ENCODE measurements around the gene RIMS1. TPM values are rescaled to one million over a fixed set of nuclear protein-coding genes. Genes with fewer than 3 reads are reported as not detected.
A peak's percentile ranks its signal among the peaks of the same experiment; 100 is the strongest.

RIMS1 gene
- total and polyA plus RNA-seq, 2 of the 13 experiments (the other 11 are each of a cell fraction or from before 2014, with no cell fraction given): not detected

- TF ChIP-seq SP5 (CRISPR knock-in tag; IDR thresholded peaks at IDR 0.05; ENCODE audit: borderline replicate concordance, low read depth): no peak
- TF ChIP-seq TRIM24 (CRISPR knock-in tag; IDR thresholded peaks at IDR 0.05): no peak
- peak; percentile 36 for TF ChIP-seq YY1 (IDR thresholded peaks at IDR 0.05; ENCODE audit: insufficient read depth, insufficient replicate concordance, low read depth, low read length)
- TF ChIP-seq SAFB2 (CRISPR knock-in tag; IDR thresholded peaks at IDR 0.05; ENCODE audit: borderline replicate concordance, low read depth): no peak
- TF ChIP-seq NFIC (IDR thresholded peaks at IDR 0.05; ENCODE audit: low read length): no peak
- no peak for TF ChIP-seq ARID4A (CRISPR knock-in tag; IDR thresholded peaks at IDR 0.05; ENCODE audit: borderline replicate concordance)
- no peak for TF ChIP-seq CREB1 (IDR thresholded peaks at IDR 0.05)
- TF ChIP-seq CREB1 (CRISPR knock-in tag; IDR thresholded peaks at IDR 0.05): 0 out of 2 replicates have a peak, but pooled peaks have one; percentile 31
- TF ChIP-seq ZNF550 (CRISPR knock-in tag; IDR thresholded peaks at IDR 0.05; ENCODE audit: borderline replicate concordance): no peak
- TF ChIP-seq NR2F2 (IDR thresholded peaks at IDR 0.05; ENCODE audit: borderline replicate concordance, low read depth): no peak
- TF ChIP-seq HIVEP1 (CRISPR knock-in tag; IDR thresholded peaks at IDR 0.05): no peak
- no peak for TF ChIP-seq ZNF34 (CRISPR knock-in tag; IDR thresholded peaks at IDR 0.05; ENCODE audit: borderline replicate concordance)
- TF ChIP-seq ZNF841 (CRISPR knock-in tag; IDR thresholded peaks at IDR 0.05; ENCODE audit: borderline replicate concordance): no peak
- no peak for TF ChIP-seq MAFK (conservative IDR thresholded peaks at IDR 0.05 in 1 of 2, IDR thresholded peaks at IDR 0.05 in 1 of 2; ENCODE audit: low read length in 2 of 2)
- TF ChIP-seq ZNF773 (CRISPR knock-in tag; IDR thresholded peaks at IDR 0.05; ENCODE audit: borderline replicate concordance): no peak
- TF ChIP-seq HNRNPLL (IDR thresholded peaks at IDR 0.05; ENCODE audit: low read depth, low read length, poor library complexity, severe bottlenecking): no peak
- no peak for TF ChIP-seq ZBTB42 (CRISPR knock-in tag; IDR thresholded peaks at IDR 0.05)
- no peak for TF ChIP-seq TMF1 (CRISPR knock-in tag; IDR thresholded peaks at IDR 0.05; ENCODE audit: low read depth)
- no peak; the same call in 1 of the 2 replicates for TF ChIP-seq ZNF12 (CRISPR knock-in tag; IDR thresholded peaks at IDR 0.05)
- TF ChIP-seq HNRNPUL1 (IDR thresholded peaks at IDR 0.05; ENCODE audit: low read depth, low read length): no peak
- no peak for TF ChIP-seq ZFP62 (CRISPR knock-in tag; IDR thresholded peaks at IDR 0.05)
- TF ChIP-seq JDP2 (CRISPR knock-in tag; IDR thresholded peaks at IDR 0.05; ENCODE audit: borderline replicate concordance): no peak
- TF ChIP-seq ZNF549 (CRISPR knock-in tag; IDR thresholded peaks at IDR 0.05): no peak
- TF ChIP-seq HDAC1 (CRISPR knock-in tag; IDR thresholded peaks at IDR 0.05): no peak
- no peak for TF ChIP-seq MZF1 (CRISPR knock-in tag; IDR thresholded peaks at IDR 0.05; ENCODE audit: borderline replicate concordance)
- TF ChIP-seq ETV6 (CRISPR knock-in tag; conservative IDR thresholded peaks at IDR 0.05): no peak
- TF ChIP-seq ZNF792 (CRISPR knock-in tag; IDR thresholded peaks at IDR 0.05): no peak
- no peak for TF ChIP-seq TGIF2 (CRISPR knock-in tag; IDR thresholded peaks at IDR 0.05)
- no peak for TF ChIP-seq POLR2A (IDR thresholded peaks at IDR 0.05; ENCODE audit: insufficient read depth in 1 of 2, low read depth in 2 of 2, low read length in 2 of 2)
- TF ChIP-seq POLR2AphosphoS5 (IDR thresholded peaks at IDR 0.05; ENCODE audit: low read depth, low read length): no peak
- TF ChIP-seq KDM3A (CRISPR knock-in tag; IDR thresholded peaks at IDR 0.05; ENCODE audit: low read depth): peak; percentile 56; the same call in 1 of the 2 replicates
Observed at GRCh38 chr6:72411872-72412708, 525.7 kb downstream of the RIMS1 start (continued).

Data from HepG2 (cell line).